Sigmoid colon (tissue), 7 donors: ENCODE data around the gene CCDC191. TPM values are rescaled to one million over a fixed set of nuclear protein-coding genes. Genes with fewer than 3 reads are reported as not detected.
A peak's percentile ranks its signal among the peaks of the same experiment; 100 is the strongest.

Experiments
- DNase-seq: peaks from one replicate; pipeline ENCODE4 v3.0.0-alpha.2; 2019
- H3K27ac ChIP-seq, 4 donors: fragments of 200-600 bp; sonication (generic); one replicate each; pipeline ENCODE4 v1.5.1; 2016 to 2019; ENCODE audit warnings: mild to moderate bottlenecking in 1 of 4
- H3K27me3 ChIP-seq, 3 donors: fragments of 200-600 bp; sonication (generic); one replicate each; pipeline ENCODE4 v1.5.1; 2019; ENCODE audit warnings: mild to moderate bottlenecking in 1 of 3
- H3K36me3 ChIP-seq, 4 donors: fragments of 200-600 bp; sonication (generic); one replicate each; pipeline ENCODE4 v1.5.1; 2016 to 2019
- H3K4me1 ChIP-seq, 4 donors: fragments of 200-600 bp; sonication (generic); one replicate each; pipeline ENCODE4 v1.5.1; 2017 to 2019
- H3K4me3 ChIP-seq, 4 donors: fragments of 200-600 bp; sonication (generic); one replicate each; pipeline ENCODE4 v1.5.1; 2017 to 2019; ENCODE audit warnings: mild to moderate bottlenecking in 2 of 4, moderate library complexity in 1 of 4
- H3K9me3 ChIP-seq, 4 donors: fragments of 200-600 bp in 3 of 4; sonication (generic) in 3 of 4; one replicate each; pipeline versions ENCODE4 v1.5.1 to v1.6.1; 2013 to 2019
- CTCF ChIP-seq, 4 experiments: fragments of 450-650 bp in 3 of 4; fragments of 200-600 bp in 1 of 4; IDR thresholded peaks; one replicate each; pipeline ENCODE4 v1.5.1; 2016 to 2019; ENCODE audit warnings: antibody characterized with exemption in 4 of 4, mild to moderate bottlenecking in 3 of 4, moderate library complexity in 2 of 4
- EP300 ChIP-seq, 4 donors: sonication (generic); formaldehyde crosslinking; IDR thresholded peaks; one replicate each; pipeline ENCODE4 v1.6.1; 2017; ENCODE audit warnings: antibody characterized with exemption in 4 of 4
- POLR2A ChIP-seq, 2 donors: fragments of 450-650 bp; IDR thresholded peaks; one replicate each; pipeline ENCODE4 v1.6.1; 2016; ENCODE audit warnings: antibody characterized with exemption in 2 of 2, mild to moderate bottlenecking in 2 of 2, moderate library complexity in 2 of 2
- POLR2AphosphoS5 ChIP-seq, 4 donors: sonication (generic); formaldehyde crosslinking; IDR thresholded peaks; one replicate each; pipeline ENCODE4 v1.6.1; 2017; ENCODE audit warnings: antibody characterized with exemption in 4 of 4
- WGBS, 2 donors: extraction: QIAGEN DNeasy Blood & Tissue Kit; methylation state at CpG; one replicate each; pipeline ENCODE4 v1.1.7; 2013; 5-methylcytosine and 5-hydroxymethylcytosine counted together
- intact Hi-C: fragments of 100-400 bp; cut with DNase I; formaldehyde crosslinking; loops from one replicate; pipeline ENCODE4 v1.15.1; 2023
- polyA plus RNA-seq, 3 donors: library from polyadenylated mRNA; stranded (reverse); fragments of 200-250 nt; gene quantifications; one replicate each; pipeline ENCODE4 v1.2.3, GENCODE V29; 2013
- total RNA-seq, 4 donors: library from RNA; depleted of rRNA; stranded (reverse); fragments of >200 nt; gene quantifications; one replicate each; pipeline ENCODE4 v1.1.0, GENCODE V29; 2016
- donor health status: healthy with polysubstance abuse.
- donor health status: Bipolar disorder and iron deficiency.
- donor health status: healthy.

The CCDC191 gene
- total and polyA plus RNA-seq, 7 donors = 0.60 to 5.5 (median 3.2) TPM

GRCh38 chr3:114060906-114061655, 4.8 kb upstream of the CCDC191 start:
- Histone ChIP-seq H3K36me3 (peaks cover 0 to 14% (median 4%) of the 10 kb centered on the region in 4 donors), H3K9me3 (no peaks in the 10 kb centered on the region), H3K27me3 (no peaks in the 10 kb centered on the region), H3K4me3 (no peak overlapping the region), H3K4me1 (peaks cover 0 to 19% (median 12%) of the 10 kb centered on the region in 4 donors), H3K27ac (no peak overlapping the region)
- 89 to 90% methylated on average over 8 of the region's 8 CpGs for WGBS, 2 donors
- intact Hi-C loops = no loop called here
- DNase-seq = no peak
- TF ChIP-seq EP300 (IDR thresholded peaks at IDR 0.05) = no peak

GRCh38 chr3:114058646-114059045, 2.3 kb upstream of the CCDC191 start:
- Histone ChIP-seq H3K4me1 (peaks cover 0 to 30% (median 19%) of the 10 kb centered on the region in 4 donors), H3K4me3 (no peak overlapping the region), H3K36me3 (no peaks in the 10 kb centered on the region), H3K27me3 (no peaks in the 10 kb centered on the region), H3K27ac (no peak overlapping the region), H3K9me3 (no peaks in the 10 kb centered on the region)
- no peak for TF ChIP-seq POLR2A (IDR thresholded peaks at IDR 0.05)
- no peak for TF ChIP-seq EP300 (IDR thresholded peaks at IDR 0.05)
- TF ChIP-seq POLR2AphosphoS5 (IDR thresholded peaks at IDR 0.05) = no peak
- no peak for TF ChIP-seq CTCF (IDR thresholded peaks at IDR 0.05)
- no peak for DNase-seq
- intact Hi-C loops = loop anchor here (5.0 to 10.0 kb wide), 4 partner anchors 111 to 1246 kb away; partner anchors contain the start of genes GTPBP8 and ZDHHC23
- WGBS, 2 donors = 94% methylated on average over 8 of the region's 8 CpGs

- Histone ChIP-seq H3K4me3 (peak overlapping the region; percentile 67 to 76 (median 72)), H3K27ac (peak overlapping the region; percentile 82 to 86 (median 85))
- WGBS, 2 donors = 0% methylated on average over 8 of the region's 8 CpGs
Observed at GRCh38 chr3:114057011-114057347, 653 bp upstream of the CCDC191 start.

GRCh38 chr3:114052216-114052615, 4.1 kb downstream of the CCDC191 start:
- H3K27ac ChIP-seq = no peak overlapping the region
- H3K27me3 ChIP-seq = no peaks in the 10 kb centered on the region
- intact Hi-C loops = loop anchor here (10.0 kb wide), 2 partner anchors 207 to 1057 kb away; partner anchors contain the start of gene GTPBP8
- no peak for TF ChIP-seq POLR2A (IDR thresholded peaks at IDR 0.05)
- TF ChIP-seq CTCF (IDR thresholded peaks at IDR 0.05) = no peak
- TF ChIP-seq POLR2AphosphoS5 (IDR thresholded peaks at IDR 0.05) = no peak
- 93 to 97% methylated on average over 2 of the region's 2 CpGs for WGBS, 2 donors
- no peaks in the 10 kb centered on the region for H3K36me3 ChIP-seq
- no peaks in the 10 kb centered on the region for H3K9me3 ChIP-seq
- no peak for DNase-seq
- no peak overlapping the region for H3K4me3 ChIP-seq
- peaks cover 0 to 13% (median 9%) of the 10 kb centered on the region in 4 donors for H3K4me1 ChIP-seq

More at GRCh38 chr3:114057011-114057347, 653 bp upstream of the CCDC191 start:
- DNase-seq = no peak
- Histone ChIP-seq H3K4me1 (peaks cover 0 to 30% (median 19%) of the 10 kb centered on the region in 4 donors), H3K27me3 (no peaks in the 10 kb centered on the region), H3K9me3 (no peaks in the 10 kb centered on the region), H3K36me3 (no peaks in the 10 kb centered on the region)
- no peak for TF ChIP-seq CTCF (IDR thresholded peaks at IDR 0.05)
- TF ChIP-seq POLR2AphosphoS5 (IDR thresholded peaks at IDR 0.05) = no peak
- no peak for TF ChIP-seq EP300 (IDR thresholded peaks at IDR 0.05)
- no peak for TF ChIP-seq POLR2A (IDR thresholded peaks at IDR 0.05)
- intact Hi-C loops = loop anchor here (2.0 to 10.0 kb wide), 5 partner anchors 110 to 1245 kb away; partner anchors contain the start of genes GTPBP8, ZBTB20 and ZDHHC23

DNA sequence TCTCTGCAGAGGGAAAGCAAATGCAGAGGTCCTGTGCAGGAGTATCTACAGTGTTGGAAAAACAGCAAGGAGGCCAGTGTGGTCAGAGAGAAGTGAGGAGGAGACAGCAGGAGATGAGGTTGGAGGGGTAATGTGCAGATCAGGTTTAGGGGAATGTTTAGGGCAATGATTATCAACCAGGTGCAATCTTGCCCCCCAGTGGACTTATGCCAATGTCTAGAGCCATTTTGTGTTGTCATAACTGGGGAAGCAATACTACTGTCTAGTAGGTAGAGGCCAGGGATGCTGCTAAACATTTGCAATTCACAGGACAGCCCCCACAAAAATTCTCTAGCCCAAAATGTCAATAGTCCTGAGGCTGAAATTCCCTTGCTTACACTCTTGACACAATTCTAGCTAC, 13.1 kb downstream of the CCDC191 start:
- TF ChIP-seq CTCF (IDR thresholded peaks at IDR 0.05) = no peak
- no peak for TF ChIP-seq POLR2AphosphoS5 (IDR thresholded peaks at IDR 0.05)
- TF ChIP-seq POLR2A (IDR thresholded peaks at IDR 0.05) = no peak
- TF ChIP-seq EP300 (IDR thresholded peaks at IDR 0.05) = no peak
- intact Hi-C loops = no loop called here
- no peak for DNase-seq
- H3K27me3 ChIP-seq = no peaks in the 10 kb centered on the region
- H3K4me1 ChIP-seq = no peaks in the 10 kb centered on the region
- H3K36me3 ChIP-seq = peaks cover 0 to 17% (median 2%) of the 10 kb centered on the region in 4 donors
- no peak overlapping the region for H3K4me3 ChIP-seq
- H3K9me3 ChIP-seq = no peaks in the 10 kb centered on the region
- no peak overlapping the region for H3K27ac ChIP-seq
